Suprapubic skin (tissue), 3 donors: Measurements from ENCODE around the gene MAP4K3.

Source experiments
- EP300 ChIP-seq: sonication (generic); formaldehyde crosslinking; IDR thresholded peaks from one replicate; pipeline ENCODE4 v1.6.1; 2017; ENCODE audit warnings: antibody characterized with exemption
- TF ChIP-seq, protein P1 (sequence below), 2 donors: fragments of 200-600 bp in 1 of 2; fragments of 450-650 bp in 1 of 2; sonication (generic) in 1 of 2; IDR thresholded peaks; one replicate each; pipeline ENCODE4 v1.5.1; 2016 to 2019; ENCODE audit warnings: antibody characterized with exemption in 2 of 2, mild to moderate bottlenecking in 1 of 2, moderate library complexity in 1 of 2

DNA sequence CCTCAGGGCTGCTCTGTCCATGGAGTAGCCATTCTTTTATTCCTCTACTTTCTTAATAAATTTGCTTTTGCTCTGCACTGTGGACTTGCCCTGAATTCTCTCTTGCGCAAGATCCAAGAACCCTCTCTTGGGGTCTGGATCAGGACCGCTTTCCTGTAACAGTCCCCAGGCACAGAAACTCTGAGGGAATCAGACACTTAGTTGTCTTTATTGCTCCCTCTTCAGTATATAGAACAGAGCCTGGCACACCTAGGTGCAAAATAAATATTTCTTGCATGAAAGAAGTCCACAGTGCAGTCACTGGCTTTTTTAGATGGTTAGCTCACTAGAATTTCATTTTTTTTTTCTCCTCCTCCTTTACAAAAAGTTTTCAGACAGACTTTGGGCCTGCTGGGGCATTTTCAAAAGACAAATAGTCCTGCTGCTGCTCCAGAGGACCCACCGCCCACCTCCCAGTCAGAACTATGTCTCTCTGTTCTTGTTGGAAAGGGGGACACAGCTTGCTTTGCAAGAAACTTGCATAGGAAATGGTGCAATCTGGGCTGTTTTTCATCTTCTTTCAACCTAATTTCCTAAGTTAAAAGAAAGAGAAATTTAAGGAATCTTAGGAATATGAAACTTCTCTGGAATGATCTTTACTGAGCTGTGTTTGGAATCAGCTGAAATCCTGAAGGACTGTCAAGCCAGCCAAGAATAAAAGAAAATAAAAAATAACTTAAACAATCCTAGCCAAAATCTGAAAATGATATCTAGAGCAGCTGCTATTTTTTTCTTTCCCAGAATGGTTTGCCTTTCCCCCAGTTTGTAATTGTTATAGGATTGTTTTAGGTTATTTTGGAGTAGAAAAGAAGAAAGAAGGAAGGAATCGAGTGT lies 31.7 kb upstream of the MAP4K3 start:
- no peak for TF ChIP-seq EP300
- TF ChIP-seq, protein P1, sequence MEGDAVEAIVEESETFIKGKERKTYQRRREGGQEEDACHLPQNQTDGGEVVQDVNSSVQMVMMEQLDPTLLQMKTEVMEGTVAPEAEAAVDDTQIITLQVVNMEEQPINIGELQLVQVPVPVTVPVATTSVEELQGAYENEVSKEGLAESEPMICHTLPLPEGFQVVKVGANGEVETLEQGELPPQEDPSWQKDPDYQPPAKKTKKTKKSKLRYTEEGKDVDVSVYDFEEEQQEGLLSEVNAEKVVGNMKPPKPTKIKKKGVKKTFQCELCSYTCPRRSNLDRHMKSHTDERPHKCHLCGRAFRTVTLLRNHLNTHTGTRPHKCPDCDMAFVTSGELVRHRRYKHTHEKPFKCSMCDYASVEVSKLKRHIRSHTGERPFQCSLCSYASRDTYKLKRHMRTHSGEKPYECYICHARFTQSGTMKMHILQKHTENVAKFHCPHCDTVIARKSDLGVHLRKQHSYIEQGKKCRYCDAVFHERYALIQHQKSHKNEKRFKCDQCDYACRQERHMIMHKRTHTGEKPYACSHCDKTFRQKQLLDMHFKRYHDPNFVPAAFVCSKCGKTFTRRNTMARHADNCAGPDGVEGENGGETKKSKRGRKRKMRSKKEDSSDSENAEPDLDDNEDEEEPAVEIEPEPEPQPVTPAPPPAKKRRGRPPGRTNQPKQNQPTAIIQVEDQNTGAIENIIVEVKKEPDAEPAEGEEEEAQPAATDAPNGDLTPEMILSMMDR (IDR thresholded peaks at IDR 0.05), result no peak
